Stimulated activated naive CD4-positive, alpha-beta T cell treated with Interleukin-2 at 50 U/mL for 16 hours (primary cell): ENCODE measurements around the gene IRX2.

Experiments used
- DNase-seq: peaks from one replicate; lab custom pipeline; 2025; lab: John Stamatoyannopoulos, UW

The IRX2 gene

GRCh38 chr5:2756211-2757152 is 5.0 kb upstream of the IRX2 start:
- no peak for DNase-seq

GRCh38 chr5:2755681-2756171 is 4.2 kb upstream of the IRX2 start:
- DNase-seq = no peak

DNA sequence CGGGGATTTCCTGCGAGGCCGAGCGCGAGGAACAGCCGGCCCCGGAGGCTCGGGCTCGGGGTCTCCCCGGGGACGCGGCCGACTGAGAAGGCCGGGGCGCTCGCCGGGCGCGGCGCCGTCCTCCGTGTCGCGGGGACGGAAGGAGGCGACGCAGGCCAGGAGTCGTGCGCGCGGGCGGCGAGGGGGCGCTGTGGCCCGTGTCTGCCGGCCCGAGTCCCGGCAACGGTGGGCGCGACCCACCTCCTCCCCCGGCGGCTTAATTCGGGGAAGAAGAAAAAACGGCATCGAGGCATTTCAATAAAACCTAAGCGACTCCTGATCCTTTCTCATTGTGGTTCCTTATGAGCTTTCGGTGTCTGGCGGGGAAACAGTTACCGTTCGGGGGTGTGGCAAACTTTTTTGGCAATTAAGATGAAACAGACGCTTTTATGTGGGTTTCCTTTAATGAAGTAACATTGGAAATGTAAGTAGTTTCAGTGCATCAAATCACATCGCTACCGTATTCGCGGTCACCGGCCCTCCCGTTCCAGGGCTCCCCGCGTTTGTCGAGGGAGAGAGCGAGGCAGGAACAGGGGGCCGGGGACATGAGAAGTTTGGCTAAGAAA is 3.7 kb upstream of the IRX2 start:
- DNase-seq = no peak

GRCh38 chr5:2754581-2755075 is 3.2 kb upstream of the IRX2 start:
- no peak for DNase-seq

DNA sequence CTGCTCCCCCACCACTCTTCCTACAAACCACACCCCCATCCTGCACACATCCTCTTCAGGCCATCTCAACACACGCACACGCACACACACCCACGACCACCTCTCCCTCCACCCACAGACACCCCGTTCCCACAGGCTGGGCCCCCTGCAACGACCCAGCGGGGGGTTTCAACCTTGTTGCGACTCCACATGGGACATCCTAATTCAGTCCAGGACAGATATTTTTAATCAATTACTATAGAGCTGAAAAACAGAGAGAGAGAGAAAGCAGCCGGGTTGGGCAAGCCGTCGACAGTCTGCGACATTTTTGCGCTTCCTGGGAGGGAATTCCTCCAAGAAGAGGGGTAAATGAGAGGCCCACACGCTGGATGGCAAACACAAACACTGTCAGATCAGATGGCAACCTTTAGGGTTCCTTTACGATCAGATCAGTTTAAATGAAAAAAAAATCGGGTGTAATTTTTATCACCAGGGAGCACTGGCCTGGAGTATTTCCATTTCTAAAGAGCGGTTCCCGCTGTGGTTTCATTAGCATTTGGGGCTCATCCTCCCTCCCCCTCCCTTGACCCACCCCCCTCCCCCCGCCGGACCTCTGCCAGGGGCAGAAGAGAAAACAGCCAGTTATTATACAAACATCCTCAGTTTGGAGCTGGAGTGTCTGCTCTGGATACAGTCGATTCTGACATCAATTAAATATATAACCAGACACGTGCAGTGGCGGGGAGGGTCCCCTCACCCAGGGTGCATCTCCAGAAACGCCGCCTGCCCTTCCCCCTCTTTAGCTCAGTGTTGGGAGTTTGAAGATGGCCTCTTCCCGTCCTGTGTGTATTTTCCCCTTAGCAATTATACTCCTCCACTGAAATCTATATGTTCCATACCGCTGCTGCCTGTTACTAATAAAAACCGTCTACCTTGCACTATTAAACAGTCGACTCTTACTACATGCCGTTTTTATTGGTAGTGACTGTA is 2.3 kb upstream of the IRX2 start:
- DNase-seq = no peak

DNA sequence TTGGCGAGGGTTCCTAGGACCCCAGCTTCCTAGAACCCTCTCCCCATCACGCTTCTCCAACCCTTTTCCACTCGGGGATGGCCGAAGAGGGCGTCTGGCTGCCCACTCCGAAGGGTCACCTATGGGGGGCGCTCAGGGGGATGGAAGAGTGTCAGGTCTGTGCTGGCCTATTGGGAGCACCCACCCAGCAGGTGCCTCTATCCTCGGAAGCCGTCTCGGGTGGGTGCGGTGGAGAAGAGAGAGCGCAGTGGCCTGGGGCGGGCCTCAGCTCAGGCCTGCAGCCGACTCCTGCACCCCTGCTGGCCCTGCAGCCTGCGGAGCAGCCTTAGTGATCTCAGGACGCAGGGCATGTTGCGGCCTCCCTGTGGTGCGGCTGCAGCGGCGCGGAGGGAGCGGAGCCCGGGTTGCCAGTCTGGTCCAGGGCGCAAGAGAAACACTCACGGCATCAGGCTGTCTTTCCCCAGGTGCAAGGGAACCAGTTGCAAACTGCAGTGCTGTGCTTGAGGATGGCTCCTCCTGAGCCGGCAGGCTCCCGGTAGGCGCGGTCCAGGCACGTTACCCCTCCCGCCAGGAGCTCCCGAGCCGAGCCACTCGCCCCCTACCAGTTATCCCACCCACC is 1.5 kb upstream of the IRX2 start:
- no peak for DNase-seq

GRCh38 chr5:2752059-2752820 is 763 bp upstream of the IRX2 start:
- no peak for DNase-seq

DNA sequence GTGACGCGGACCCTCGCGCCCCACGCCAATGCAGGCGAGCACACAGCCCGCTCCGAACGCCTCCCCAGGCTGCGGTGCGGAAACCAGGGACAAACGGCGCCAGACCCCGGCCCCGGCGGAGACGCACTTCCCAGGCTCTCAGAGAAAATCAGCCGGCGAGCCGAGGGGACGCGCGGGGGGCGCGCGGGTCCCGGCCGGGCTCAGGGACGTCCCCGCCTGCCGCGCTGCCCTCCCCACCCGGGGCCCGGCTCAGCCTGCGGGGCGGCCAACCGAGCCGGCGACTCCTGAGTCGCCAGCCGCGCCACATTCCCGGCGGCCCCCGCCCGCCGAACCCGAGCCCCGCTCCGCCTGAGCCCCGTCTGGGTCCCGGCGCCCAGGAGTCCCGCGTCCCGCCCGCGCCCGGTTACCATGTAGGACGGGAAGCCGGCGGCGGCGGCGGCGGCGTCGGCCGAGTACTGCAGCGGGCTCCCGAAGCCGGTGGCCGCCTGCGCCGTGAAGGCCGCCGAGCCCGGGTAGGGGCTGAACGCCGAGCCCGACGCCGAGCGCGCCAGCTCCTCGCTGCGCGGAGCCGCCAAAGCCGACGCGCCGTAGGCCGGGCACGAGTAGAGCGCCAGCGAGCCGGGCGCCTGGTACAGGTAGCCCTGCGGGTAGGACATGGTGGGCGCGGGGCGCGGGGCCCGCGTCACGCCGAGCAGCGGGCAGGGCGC is 566 bp downstream of the IRX2 start:
- DNase-seq = no peak

GRCh38 chr5:2750026-2750757 is 1.3 kb downstream of the IRX2 start:
- no peak for DNase-seq

DNA sequence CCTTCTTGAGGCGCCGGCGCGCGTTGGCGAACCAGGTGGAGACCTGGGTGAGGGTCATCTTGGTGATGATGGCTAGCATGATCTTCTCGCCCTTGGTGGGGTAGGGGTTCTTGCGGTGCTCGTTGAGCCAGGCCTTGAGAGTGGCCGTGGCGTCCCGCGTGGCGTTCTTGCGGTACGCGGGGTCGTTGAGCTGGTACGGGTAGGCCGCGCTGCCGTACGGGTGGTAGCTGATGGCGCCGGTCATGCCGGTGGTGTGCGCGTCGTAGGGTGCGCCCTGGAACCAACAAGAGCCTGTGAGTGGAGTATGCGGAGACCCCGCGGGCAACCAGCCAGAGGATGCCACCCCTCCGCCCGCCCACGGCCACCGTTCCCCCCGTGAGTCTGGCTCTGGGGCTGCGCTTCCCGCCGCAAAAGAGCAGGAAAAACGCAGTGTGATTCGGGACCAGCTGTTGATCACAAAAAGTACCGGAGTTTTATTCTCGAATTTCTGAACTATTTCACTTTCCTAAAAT is 1.9 kb downstream of the IRX2 start:
- no peak for DNase-seq

- no peak for DNase-seq
Observed at GRCh38 chr5:2748861-2749513, 2.5 kb downstream of the IRX2 start.

DNA sequence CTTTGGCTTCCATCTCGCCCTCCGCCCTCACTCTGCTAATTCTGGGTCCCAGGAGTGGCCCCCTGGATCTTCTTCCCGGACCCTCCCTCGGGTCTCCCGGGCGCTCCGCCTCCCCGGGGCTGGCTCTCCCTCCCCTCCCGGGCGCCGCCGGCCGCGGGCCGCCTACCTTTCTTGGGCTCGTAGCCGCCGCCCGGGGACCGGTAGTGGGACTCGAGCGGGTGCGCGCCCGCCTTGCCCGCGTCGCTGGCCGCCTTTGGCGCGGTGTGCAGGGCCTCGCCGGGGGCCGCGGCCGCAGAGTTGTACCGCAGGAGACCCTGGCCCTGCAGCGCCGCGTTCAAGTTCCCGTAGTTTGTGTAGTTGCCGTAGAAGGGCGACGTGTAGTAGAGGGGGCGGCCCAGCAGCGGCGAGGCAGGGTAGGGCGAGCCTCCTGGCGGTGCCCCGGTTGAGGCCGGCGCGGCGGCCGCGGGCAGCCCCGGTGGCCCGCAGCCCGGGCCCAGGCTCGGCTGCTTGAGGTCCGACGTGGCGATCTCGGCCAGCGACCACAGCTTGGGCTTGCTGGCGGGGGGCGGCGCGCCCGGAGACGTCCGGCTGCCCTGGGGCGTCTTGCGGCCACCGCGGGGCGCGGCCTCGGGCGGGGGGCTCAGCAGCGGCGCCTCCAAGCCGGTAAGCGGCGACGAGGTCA is 3.2 kb downstream of the IRX2 start:
- no peak for DNase-seq

GRCh38 chr5:2747363-2748162 is 3.9 kb downstream of the IRX2 start:
- DNase-seq = no peak

GRCh38 chr5:2746561-2747032 is 4.9 kb downstream of the IRX2 start:
- no peak for DNase-seq

- DNase-seq = no peak
Observed at GRCh38 chr5:2744485-2744884, 7.0 kb downstream of the IRX2 start.

- no peak for DNase-seq
Observed at GRCh38 chr5:2742921-2743679, 8.4 kb downstream of the IRX2 start.
